HG02610 (cell line): ENCODE data around the gene PRKCE.

Experiments used
- ATAC-seq: cut with Tn5 transposase; IDR thresholded peaks from one replicate; pipeline ENCODE4 v1.9.1; 2021; ENCODE audit warnings: mild to moderate bottlenecking, moderate library complexity; ENCODE audit not compliant: unreplicated experiment

The PRKCE gene

DNA sequence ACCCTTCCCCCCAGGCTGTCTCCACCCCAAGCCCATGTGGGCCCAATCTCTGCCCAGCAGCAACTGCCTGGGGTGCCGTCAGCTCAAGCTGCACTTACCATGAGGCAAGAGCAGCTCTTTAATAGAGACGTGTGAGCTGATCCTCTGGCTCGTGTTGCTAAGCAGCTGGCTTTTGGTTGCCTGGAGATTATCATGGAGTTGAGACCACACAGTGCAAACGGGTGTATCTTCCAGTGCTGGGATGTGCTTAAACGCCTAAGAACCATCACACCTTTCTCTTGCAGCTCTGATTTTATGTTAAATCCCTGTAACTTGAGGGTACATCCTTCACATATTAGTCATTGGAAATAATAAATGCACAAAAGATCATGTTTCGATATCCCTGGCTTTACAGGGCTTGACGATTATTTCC is 271.1 kb downstream of the PRKCE start:
- ATAC-seq: no peak

DNA sequence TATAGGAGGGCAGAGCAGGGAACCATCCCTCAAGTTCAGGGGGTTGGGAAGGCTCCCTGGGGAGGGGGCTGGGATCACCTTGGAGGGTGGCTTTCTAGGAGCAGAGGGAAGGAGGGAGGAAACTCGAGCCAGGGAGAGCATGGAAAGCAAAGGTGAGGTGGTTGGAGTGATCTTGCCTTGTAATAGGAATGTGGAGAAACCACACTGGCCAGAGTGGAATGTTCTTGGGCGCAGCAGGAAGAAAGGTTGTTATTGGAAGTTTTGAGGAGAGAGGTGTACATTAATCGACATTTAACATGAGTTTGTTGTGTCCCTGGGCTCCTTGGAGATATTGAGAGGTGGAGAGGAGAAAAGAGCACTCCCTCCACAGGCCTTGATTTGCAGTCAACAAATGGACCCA is 272.2 kb downstream of the PRKCE start:
- no peak for ATAC-seq

- ATAC-seq: no peak
Observed at GRCh38 chr2:45925026-45925425, 273.6 kb downstream of the PRKCE start.

- ATAC-seq: no peak
Observed at GRCh38 chr2:45925636-45926366, 274.3 kb downstream of the PRKCE start.

GRCh38 chr2:45928946-45929345 is 277.5 kb downstream of the PRKCE start:
- no peak for ATAC-seq

GRCh38 chr2:45929674-45930395 is 278.4 kb downstream of the PRKCE start:
- no peak for ATAC-seq

GRCh38 chr2:45930396-45930792 is 278.9 kb downstream of the PRKCE start:
- no peak for ATAC-seq

DNA sequence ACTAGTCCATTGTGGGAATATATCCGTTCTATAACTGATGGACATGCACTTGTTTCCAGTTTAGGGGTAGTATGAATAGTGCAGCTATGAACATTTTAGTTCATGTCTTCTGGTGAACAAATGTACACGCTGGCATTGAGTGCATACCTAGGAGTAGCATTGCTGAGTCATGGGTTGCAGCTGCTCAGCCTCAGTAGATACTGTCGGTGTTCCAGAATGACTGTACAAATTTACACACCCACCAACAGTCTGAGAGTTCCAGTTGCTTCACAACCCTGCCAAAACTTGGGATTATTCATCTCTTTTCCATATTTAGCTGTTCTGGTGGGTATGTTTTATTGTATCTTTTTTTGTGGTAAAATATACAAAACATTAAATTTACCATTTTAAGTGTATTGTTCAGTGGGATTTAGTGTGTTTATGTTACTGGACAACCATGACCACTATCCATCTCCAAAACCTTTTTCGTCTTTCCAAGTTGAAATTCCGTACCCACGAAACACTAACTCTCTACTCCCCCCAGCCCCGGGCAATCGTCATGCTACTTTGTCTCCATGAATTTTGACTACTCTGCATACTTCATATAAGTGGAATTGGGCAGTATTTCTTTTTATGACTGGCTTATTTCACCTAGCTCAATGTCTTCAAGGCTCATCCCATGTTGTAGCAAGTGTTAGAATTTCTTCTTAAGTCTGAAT is 281.0 kb downstream of the PRKCE start:
- ATAC-seq: no peak

DNA sequence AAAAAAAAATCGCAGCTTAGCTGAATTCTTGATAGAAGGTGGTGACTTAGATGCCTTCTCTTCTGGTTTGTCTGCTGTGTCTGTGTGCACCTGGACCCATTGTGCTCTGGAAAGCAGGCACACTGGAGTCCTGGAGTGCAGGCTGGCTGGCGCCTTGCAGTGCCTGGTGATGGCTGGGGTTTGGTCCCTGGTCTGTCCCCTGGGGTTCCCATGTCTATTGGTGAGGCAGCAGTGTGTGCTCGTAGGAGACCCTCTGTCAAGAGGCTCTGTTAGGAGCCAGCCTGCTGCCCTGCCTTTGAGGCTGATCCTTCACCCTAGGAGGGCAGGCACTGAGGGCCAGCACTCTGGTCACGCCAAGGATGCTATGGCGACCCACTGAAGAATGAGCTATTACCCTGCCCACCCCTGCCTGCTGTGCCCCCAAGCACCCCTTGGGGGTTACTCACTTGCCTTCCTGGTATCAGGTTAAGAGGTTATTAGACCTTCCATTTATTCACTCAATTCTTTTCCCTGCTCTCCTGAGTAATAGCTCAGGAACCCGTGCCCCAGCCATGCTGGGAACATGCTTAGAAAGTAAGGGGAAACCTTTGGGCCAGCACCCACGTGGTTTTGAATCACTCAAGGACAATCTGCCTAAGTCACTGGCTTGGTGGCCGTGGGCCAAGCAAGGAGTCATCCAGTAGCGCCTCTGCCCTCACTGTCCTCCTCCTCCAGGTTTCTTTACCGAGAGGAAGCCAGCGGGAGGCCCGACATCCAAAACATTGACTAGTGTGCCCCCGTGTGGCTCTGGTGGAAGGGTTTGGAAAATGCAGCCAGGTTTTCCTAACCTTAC is 284.5 kb downstream of the PRKCE start:
- ATAC-seq: no peak

DNA sequence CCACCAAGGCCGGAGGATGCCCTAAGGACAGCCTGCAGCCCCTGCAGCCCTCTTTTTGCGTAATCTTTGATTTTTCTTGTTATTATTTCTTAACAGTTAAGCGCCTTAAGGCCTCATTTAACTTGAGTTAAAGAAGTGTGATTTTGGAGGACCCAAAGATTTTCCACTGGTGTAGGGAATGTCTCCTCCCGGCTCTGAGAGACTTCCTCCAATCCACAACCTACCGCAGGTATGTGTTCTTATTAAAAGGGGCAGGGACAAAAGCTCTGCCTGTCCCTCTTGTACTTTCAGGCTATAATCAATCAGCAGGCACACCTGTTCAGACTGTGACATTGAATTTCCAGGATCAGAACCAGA is 285.1 kb downstream of the PRKCE start:
- ATAC-seq: no peak

GRCh38 chr2:45937990-45938389 is 286.5 kb downstream of the PRKCE start:
- ATAC-seq: no peak

- no peak for ATAC-seq
Observed at GRCh38 chr2:45938649-45939511, 287.4 kb downstream of the PRKCE start.

DNA sequence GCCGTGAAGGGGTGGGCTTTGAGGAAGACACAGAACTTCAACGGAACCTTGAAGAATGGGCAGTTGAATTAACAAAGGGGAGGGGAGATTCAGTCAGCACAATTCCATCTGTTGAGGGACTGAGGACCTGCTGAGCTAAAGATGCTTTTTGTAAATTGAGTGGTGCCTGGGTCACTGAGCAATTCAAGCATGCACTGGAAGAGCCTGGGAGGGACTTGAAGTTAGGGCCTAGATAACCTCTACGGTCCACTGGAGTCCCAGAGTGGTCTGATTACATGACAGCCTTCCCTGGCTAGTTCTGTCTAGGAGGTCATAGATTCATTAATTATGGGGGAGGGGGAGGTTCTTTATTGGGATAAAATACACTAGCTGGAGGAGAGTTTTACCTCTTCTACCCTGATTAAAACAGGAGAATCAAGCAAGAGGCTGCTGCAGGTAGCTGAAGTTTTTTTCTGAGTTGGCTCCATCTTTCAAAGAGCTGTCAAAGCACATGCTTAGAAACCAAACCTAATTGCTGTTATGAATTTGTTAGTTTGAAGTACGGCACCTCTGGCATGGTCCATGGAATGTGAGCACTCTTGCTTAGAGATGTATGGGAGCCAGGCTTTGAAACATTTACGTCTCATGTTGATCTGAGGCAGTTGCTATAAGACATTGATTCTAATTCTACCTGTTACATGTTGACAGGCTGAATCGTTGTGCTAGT is 290.2 kb downstream of the PRKCE start:
- ATAC-seq: no peak

DNA sequence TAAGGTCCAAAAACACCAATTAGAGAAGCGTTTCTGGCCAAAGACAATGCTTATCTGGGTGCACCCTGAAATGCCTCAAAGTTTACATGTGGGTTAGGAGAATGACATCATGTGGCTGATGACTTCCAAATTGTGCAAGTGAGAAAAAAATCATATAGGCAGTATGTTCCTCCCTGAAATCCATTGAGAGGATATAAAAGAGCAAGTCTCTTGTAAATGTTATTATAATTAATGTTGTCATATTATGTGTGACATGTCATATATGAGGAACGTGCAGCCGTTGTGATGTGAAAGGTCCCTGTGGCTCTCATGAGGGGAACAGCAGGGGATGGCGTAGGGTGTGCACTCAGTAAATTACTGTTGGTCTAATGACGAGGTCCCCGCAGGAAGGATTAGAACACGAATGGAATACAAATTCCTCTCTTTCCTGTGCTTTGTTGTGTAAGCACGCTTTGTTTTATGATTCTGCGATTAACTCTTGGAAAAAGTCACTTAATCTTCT is 290.8 kb downstream of the PRKCE start:
- no peak for ATAC-seq

DNA sequence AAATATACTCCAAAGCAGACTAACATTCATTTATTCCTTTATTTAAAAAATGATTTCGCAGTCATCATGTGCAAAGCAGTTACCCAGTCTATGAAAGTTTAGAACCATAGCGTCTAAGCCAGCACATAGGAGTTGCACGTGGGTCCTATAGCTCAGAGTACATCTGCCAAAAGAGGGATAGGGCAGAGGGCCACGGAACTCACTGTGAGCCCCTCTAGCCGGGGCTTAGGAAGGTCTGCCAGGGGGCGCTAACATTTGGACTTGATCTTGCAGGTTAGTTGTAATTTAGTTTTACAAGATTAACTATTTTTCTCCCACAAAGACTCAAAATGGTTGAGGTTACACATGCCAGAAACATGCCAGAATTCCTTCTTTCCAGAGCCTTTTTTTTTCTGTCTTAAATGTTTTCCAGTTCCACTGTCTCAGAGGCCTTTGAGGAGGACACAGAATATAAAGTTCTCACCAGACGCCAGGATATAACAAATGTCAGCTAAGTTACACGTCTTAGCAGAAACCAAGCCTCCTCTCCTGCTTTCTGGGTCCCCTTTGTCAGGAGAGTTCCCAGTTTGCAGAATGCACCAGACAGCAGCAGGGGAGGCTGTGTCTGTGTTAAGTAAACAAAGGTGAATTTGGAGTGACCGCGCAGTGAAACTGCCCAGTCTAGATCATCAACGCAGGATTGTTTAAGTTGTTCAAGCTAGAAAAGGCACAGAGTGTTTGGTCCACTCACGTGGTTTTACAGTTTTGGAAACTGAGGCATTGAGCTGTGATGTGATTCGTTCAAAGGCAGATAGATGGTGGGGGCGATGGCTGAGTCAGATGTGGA is 292.0 kb downstream of the PRKCE start:
- no peak for ATAC-seq

- ATAC-seq: no peak
Observed at GRCh38 chr2:45944074-45944473, 292.6 kb downstream of the PRKCE start.

DNA sequence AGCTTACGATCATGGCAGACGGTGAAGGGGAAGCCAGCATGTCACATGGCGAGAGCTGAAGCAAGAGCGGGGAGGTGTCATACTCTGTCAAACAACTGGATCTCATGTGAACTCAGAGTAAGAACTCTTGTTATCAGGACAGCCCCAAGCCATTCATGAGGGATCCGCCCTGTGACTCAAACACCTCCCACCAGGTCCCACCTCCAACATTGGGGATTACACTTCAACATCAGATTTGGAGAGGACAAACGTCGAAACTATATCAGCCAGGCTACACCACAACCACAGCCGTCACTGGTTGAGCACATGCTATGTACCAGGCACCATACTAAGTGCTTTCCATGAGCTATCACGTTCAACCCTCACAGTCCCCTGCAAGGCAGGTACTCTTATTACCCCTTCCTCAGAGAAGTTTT is 293.8 kb downstream of the PRKCE start:
- no peak for ATAC-seq

DNA sequence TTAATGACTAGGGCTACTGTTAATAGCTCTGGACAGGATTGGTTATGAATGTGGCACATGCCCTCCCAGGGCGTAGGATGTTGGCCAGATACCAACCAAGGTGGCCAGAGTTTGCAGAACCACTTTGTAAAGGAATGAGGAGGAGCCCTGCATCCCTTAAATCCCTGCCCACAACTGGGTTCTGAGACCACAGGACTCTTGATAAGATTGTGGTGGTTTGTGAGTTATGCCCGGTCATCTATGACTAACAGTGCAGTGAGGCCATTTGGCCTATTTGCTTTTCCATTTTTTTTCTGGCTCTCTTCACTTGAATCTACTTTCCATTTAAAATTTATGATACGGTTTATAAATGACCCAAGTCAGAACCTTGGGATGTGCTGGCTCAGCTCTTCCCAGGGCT is 294.5 kb downstream of the PRKCE start:
- ATAC-seq: no peak

- no peak for ATAC-seq
Observed at GRCh38 chr2:45950606-45951005, 299.1 kb downstream of the PRKCE start.
